Midbrain (tissue), 1 donor: Measurements from ENCODE around the gene ABITRAM.
"Not testable (repeated sequence)": the region's sequence is repeated elsewhere in the genome, so short reads cannot be mapped to it uniquely, and the experiment has no call there.

Source experiments
- DNase-seq: peaks from one replicate; lab custom pipeline; 2025; lab: John Stamatoyannopoulos, UW

ABITRAM gene

DNA sequence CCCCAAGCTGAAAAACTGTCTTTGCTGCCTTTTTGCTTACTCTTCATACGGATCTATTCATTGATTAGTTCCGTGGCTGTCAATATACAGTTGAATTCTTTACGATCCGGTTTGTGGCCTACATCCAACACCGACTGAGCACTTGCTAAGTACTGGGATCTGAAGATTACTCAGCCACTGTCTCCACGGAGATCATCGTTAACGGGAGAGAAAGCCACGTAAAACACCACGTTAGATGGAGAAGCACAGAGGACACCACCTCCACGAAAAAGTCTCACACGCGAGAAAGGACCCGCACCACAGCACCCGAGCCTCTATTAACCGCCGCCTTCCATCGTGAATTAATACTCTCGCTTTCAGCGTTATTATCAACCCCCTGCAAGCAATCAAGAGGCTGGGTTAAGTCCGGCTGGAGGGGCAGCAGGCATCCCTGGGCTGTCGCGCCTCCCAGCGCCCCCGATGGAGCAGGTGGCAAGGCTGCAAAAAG is 926 bp upstream of the ABITRAM start:
- DNase-seq: peak; percentile 16

DNA sequence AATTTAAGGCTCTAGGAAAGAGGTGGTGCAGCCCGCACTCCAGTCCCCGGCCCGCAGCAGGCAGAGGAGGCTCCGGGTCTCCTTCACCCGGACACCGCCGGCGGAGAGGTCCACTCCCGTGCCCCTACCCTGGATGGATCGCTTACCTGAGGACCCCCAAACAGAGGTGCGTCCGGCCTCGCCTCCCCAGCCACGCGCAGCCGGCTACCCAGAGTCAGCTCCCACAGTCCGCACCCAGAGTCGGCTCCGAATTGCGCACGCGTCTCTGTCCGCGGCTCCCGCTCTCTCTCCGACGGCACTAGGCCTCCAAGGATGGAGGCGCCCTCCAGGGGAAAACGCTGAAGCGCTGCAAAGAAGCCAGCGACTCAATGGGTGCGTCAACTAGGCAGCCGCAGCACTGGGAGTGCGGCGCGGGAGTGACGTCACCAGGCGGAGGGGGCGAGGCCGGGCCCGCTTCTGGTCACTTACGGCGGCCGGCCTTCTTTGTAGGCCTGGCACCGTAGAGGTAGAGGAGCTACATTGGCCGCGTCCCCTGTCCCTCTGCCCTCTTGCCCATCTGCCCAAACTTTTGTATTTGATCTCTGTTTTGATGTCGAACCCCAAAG is 380 bp upstream of the ABITRAM start, which contains the start of gene ELP1:
Gene ELP1 (minus strand): TSS at position 407 of the 605 bp plus-strand sequence. CDS start 2,978 bp downstream, outside the sequence.
- DNase-seq: peak; percentile 93

DNA sequence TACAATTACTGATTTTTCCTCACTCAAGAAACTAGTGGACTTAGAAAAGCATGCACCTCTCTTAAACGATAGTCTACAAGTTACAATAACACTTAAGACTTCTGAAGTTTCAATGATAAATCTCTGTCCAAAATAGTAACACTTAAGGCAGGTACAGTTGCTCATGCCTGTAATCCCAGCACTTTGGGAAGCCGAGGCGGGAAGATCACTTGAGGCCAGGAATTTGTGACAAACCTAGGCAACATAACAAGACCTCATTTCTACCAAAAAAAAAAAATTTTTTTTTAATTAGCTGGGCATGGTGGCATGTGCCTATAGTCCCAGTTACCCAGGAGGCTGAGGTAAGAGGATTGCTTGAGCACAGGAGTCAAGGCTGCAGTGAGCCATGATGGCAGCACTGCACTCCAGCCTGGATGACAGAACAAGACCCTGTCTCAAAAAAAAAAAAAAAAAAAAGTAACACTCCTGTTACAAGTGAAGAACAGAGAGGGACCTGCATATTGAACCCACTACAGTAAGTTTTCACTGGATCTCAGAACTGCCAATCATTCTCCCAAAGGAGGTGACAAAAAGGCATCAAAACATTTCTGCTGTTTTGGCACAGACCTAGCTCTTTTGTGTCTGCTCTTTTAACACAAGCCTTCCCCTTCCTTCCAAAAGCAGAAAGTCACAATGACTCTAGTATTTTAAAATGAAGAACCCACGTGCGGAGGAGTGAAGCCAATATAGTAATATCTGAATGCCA is 3.5 kb downstream of the ABITRAM start:
- DNase-seq: no peak

DNA sequence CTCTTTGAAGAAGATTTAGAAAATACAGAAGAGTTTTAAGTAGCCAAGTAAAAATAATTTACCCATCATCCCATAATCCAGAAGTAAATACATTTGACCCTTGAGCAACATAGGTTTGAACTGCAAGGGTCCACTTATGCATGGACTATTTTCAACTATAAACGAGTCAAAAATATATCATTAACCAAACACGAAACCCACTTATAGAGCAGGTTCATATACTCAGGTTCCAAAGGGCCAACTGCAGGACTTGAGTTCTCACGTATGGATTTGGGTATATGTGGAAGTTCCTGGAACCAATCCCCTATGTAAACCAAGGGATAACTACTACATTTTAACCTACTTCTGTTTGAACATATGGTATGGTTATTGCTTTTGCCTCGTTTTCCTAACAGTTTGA is 5.8 kb downstream of the ABITRAM start:
- no peak for DNase-seq

DNA sequence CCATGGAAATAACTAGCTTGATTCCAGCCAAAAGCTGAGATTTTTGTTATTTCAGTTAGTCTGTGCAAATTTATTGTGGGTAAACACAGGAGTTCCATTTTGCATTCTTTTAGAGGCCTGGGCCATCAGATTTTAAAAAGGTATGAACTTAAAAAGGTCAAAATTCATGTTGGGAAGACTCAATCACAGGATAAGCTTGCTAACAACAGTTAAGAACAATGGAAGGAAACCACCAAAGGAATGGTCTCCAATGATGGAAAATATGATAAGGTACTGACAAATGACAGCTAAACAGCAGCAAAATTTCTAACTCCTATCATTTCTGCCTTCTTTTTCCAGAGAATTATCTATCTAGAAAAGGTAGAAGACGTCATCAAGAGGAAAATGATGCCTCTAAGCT is 16.0 kb downstream of the ABITRAM start:
- DNase-seq: no peak

DNA sequence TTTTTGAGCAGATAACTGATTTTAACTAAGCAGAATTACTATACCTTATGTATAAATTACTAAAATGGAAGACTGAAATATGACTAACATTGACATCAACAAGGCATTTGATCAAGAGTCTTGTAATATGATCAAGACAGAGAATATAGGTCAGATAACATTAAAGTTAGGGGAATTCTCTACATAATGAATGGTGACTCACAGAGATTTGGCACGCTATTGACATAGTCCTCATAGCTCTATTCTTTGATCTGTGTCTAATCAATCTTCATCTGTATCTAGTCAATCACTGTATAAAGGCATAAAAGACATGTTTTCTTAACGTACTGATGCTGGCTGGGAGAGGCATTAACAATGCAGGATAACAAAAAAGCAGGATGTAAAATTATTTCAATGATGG is 17.4 kb downstream of the ABITRAM start:
- DNase-seq: no peak

DNA sequence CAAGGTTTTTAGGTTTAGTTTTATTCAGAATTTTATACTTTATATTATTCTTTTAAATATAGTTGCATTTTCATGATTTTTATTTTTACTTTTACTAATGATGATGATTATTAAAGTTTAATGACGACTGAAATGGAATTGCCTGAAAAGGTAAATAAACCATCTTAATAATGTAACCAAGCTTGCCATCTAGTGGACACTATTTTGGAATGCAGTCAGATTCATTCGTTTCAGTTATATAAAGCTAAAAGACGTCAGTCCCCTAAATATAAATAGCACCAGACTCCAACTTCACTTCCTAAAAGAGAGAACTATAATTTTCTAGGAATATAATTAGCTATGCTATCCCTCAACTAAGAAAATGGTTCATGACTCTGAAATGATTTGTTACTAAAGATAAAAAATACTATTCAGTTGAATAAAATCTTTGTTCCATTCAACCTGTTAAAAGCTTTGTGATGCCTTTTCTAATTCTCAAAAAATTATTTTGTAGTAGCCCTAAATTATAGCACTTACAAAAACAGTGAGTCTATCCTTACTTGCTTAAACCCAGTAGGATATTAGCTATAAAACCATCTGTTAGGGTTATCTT is 19.9 kb downstream of the ABITRAM start:
- peak; percentile 79 for DNase-seq

DNA sequence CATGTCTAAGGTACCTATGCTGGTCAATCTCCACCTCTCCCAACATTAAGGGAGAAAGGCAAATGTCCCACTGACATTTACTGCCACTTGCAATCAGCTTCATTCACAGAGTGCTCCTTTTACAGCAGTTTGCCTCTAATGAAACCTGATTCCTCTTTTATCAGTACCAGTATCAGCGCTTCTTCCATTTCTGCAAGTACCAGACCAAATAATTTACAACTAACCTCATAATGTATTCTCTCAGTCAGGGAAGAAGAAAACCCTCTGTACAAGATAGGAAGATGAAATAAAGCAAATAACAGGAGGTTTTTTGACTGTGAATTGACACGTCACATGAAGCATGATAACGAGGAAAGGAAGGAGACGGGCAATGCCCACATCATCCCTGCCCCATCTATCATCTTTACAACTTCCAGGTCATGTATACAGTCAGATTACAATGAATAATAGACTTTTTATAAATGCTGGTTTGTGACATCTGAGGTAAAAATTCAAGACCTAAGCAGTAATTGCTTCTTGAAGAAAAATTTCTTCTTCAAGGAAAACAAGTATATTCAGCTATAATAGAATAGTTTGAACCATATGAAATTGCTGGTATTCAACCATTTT is 21.9 kb downstream of the ABITRAM start:
- DNase-seq: no peak

DNA sequence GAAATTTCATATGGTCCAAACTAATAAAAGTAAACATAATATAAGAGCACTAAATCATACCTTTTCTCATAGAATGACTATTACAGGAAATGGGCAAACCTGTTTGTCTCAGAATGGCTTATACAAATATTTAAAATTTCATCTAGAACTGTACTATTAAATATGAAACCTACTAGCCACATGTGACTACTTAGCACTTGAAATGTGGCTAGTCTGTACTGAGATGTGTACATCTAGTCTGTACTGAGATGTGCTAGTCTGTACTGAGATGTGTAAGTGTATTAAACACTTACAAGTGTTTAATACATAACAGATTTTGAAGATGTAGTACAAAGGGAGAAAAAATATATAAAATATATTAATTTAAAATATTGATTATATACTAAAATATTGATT is 22.4 kb downstream of the ABITRAM start:
- DNase-seq: no peak

DNA sequence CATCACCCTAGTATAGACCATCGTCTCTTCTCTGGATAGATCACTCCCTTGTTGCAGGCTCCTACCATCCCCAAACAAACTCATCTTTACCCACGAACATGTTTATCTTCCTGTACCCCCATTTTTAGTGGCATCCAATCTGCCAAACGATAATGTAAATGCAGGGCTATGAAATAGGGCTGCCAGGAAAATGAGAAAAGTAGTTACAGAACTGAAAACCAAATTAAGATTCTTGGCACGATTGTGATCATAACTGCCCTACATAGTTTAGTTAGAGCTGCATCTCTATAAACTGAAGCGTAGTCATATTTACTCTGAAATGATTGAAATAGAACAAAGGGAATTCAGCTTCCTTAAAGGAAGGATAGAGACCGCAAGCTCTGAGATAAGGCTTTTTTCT is 26.1 kb downstream of the ABITRAM start:
- DNase-seq: no peak

DNA sequence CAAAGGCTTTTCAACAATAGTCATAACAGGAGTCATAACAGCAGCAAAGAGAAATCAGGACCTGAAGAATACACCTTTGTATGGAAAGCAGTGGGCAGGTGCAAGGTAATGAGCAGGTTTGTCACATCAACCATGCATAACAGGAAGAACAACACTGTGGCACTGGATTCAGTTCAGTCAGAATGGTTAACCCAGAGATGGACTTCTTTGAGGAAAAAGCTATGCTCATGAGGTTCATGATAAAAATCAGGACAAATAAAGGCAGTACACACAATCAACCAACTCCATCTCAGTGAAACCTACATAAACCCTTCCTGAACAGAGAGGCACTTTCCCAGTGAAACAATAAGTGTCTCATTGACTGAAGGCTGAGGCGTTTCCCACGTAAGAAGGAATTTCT is 27.0 kb downstream of the ABITRAM start:
- DNase-seq: no peak

DNA sequence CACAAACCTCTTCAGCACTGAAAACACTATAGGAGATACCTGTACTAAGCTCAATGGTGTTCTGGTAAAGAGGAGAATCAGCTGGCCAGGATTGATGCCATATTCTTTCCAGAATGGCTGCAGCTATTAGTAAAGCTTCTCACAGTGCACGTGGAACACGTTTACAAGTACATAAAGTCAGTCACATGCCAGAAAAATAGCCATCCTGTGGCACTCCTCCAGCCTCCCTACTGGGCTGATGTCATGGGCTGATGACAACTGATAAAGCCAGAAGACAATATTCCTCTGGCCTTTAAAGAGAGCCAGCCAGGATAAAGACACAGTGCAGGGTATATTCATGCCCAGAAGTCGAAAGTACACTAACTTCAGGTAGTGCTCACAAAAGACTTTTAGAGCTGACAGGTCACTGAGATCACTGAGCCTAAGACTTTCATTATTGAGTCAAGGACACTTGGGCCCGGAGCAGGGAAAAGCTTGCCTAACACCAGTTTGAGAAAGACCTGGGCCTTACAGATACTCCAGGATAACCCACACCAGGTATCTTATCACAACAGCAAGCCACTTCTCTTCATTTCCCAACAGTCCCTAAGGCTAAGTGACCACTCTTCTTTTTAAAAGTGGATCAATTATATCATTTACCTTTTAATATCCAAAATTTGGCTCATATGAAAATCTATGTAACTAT is 29.4 kb downstream of the ABITRAM start:
- no peak for DNase-seq

DNA sequence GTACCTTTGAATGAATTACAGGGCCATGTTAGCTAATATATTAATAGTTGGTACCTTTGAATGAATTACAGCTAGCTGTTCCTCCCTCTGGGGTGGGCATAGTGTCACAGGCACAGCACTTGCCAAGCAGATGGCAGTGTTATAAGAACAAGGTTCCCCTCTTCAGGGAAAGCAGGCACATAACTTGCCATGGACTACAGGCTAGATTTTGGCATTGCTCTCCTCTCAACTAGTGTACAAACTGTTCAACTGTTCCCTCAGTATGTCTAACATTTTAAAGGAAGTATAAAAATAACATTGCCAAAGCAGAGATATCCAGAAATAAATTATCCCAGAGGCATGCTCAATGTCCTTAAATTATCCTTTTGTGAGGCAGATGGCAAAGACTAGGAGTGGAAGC is 33.7 kb downstream of the ABITRAM start:
- DNase-seq: no peak

DNA sequence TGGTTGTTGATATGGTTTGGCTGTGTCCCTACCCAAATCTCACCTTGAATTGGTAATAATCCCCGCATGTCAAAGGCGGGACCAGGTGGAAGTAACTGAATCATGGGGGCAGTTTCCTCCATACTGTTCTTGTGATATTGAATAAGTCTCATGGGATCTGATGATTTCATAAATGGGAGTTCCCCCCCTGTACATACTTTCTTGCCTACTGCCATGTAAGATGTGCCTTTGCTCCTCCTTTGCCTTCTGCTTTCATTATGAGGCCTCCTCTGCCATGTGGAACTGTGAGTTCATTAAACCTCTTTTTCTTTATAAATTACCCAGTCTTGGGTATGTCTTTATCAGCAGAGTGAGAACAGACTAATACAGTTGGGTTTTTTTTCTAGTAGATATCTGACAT is 37.2 kb downstream of the ABITRAM start:
- DNase-seq: not testable (repeated sequence)

DNA sequence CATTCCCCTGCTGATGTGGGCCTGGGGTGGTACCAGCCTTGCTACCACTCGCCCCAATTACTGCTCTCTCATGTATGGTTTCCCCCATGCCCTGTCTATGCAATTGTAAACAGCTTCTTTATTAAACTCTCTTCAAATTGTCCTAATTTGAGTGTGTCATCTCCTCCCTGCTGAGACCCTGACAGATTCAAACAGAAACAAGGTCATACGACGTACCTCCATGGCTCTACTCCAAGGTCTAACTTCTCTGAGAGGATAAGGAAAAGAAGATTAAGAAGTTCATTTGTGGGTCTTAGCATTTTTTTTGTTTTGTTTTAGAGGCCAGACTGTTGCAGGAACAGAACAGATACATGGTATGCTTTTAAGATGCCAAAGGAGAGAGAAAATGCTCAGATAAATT is 38.0 kb downstream of the ABITRAM start:
- DNase-seq: no peak

DNA sequence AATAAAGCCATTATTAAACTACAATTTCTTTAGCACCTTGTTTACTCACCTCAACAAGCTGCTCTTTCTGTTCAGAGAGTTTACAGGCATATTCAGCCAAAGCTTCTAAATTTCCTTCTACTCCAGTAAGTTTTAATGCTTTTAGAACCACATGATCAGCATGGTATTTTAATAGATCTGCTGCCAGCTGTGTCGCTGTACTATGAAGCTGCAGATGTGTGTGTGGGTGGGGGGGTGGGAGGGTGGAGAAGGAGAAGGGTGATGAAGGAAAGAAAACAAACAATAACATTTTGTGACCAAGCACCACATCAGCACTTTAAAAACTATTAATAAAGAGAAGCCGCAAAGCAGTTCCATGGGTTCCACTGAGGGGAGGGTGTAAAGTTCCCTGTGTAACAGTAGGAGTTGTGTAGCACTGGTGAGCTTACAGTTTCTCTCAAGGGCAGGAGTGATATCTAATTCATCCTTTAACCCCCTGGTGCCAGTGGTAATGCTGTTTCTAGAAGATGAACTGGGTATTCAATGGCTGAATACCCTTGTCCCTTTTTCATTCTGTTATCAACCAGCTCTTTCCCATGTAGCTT is 38.5 kb downstream of the ABITRAM start:
- no peak for DNase-seq

DNA sequence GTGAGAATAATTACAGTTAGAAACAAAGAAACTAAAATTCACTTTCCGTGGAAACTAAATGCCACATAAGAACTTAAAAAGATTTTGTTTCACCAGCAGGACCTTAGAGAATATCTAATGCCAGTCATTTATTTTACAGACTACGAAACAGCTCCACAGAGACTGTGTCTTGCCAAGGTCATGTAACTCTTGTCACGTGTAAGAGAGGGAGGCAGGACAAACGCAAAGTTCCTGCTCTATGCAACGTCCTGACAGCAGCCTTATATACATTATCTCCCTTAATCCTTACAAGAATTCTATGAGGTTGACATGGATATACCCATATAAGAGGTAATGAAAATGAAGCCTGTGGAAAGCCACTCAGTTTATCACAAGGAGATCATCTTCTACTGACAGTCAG is 39.7 kb downstream of the ABITRAM start:
- DNase-seq: no peak

DNA sequence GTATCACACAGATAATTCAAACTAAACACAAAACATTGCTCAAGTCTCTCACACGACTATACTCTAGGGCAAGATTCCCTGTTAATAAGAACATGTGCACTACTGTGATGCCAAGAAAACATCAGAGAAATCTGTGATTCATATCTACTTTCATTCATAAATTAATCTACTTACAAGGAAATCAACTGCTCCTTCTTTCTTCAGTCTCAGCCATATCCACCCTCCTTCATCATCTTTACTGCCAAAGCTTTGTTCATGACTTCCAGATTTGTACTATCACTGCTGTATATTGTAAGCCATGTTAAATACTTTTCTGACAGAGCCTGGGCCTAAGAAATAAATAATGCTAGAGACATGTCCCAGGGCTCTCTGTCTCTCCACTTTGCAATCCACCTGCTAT is 44.0 kb downstream of the ABITRAM start:
- DNase-seq: no peak

DNA sequence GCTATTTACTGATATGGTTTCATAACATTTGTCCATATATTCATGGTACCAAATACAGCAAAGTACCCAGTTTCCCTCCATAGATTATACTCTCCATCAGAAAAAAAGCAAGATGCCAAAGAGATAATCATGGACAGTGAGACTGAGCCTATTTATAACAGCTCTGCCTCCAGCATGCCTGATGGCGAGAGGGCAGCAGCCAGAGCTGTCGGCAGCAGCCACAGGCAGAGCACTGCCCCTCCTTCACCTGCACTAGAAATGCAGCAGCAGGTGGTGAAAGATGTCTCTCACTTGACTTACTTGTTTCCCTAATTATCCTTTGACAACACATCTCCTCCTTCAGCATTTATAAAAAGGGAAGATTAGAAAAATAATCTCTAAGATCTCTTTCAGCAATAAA is 46.7 kb downstream of the ABITRAM start:
- no peak for DNase-seq

DNA sequence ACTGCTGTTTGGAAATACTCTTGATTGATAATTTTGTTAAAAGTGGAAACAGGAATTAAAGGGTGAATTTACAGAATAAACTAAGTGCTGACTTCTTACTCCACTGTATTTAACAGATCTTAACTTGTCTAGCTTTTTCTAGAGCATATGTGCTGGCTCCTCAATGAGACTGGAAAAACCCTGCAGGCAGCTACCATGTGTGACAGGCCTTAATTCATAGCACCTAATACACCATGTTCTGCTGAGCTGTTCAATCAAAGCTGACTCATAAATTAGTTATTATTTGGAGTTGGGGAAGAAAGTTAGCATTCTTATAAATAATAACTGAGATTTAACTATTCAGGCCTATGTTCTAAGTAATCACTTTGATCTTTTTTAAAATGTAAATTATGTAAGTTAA is 49.7 kb downstream of the ABITRAM start:
- DNase-seq: no peak
